K562 (cell line): ENCODE results near the gene WSCD2. TPM values are rescaled to one million over a fixed set of nuclear protein-coding genes. Genes with fewer than 3 reads are reported as not detected.

Experiments used
- ARID4B ChIP-seq: sonication (generic); formaldehyde crosslinking; IDR thresholded peaks from 2 replicates; pipeline ENCODE4 v1.8.0; 2022; ENCODE audit warnings: mild to moderate bottlenecking, missing genetic modification reagents
- ARNT ChIP-seq, 2 experiments: fragments of 450-650 bp; IDR thresholded peaks; 2 replicates each; pipeline ENCODE4 v1.6.1; 2016; ENCODE audit warnings: mild to moderate bottlenecking in 1 of 2
- CTCF ChIP-seq, 3 experiments: IDR thresholded peaks in 2 of 3; conservative IDR thresholded peaks in 1 of 3; 2 replicates each; pipeline ENCODE4 v1.5.1; 2011 to 2012; ENCODE audit warnings: low read length in 3 of 3, mild to moderate bottlenecking in 3 of 3, control low read depth in 2 of 3, improper control_type of control experiment in 1 of 3, inconsistent platforms in 1 of 3, low read depth in 1 of 3, mixed read lengths in 1 of 3, moderate library complexity in 1 of 3; ENCODE audit not compliant: insufficient read depth in 2 of 3
- DPF2 ChIP-seq: fragments of 450-650 bp; IDR thresholded peaks from 2 replicates; pipeline ENCODE4 v1.6.1; 2016
- FOXP1 ChIP-seq: sonication (generic); formaldehyde crosslinking; IDR thresholded peaks from 2 replicates; pipeline ENCODE4 v1.8.0; 2022; ENCODE audit warnings: mild to moderate bottlenecking, missing genetic modification reagents
- GATAD2A ChIP-seq: fragments of 450-650 bp; IDR thresholded peaks from 2 replicates; pipeline ENCODE4 v1.6.1; 2017
- HDAC1 ChIP-seq, 2 experiments: fragments of 450-650 bp; IDR thresholded peaks; 2 replicates each; pipeline ENCODE4 v1.6.1; 2016 to 2017; ENCODE audit warnings: inconsistent platforms in 1 of 2, mild to moderate bottlenecking in 1 of 2, moderate library complexity in 1 of 2
- HDAC2 ChIP-seq: fragments of 450-650 bp; IDR thresholded peaks from 2 replicates; pipeline ENCODE4 v1.6.1; 2016; ENCODE audit warnings: mild to moderate bottlenecking
- HOXB6 ChIP-seq: fragments of 250-450 bp; sonication (Bioruptor Pico); IDR thresholded peaks from 2 replicates; pipeline ENCODE4 v1.5.1; 2022; ENCODE audit warnings: mild to moderate bottlenecking, borderline replicate concordance
- LEF1 ChIP-seq: fragments of 450-650 bp; IDR thresholded peaks from 2 replicates; pipeline ENCODE4 v1.6.1; 2016; ENCODE audit warnings: mild to moderate bottlenecking
- NR2C1 ChIP-seq, 2 experiments: fragments of 450-650 bp; IDR thresholded peaks; 2 replicates each; pipeline ENCODE4 v1.6.1; 2017; ENCODE audit warnings: mild to moderate bottlenecking in 2 of 2, antibody characterized with exemption in 1 of 2, inconsistent platforms in 1 of 2, missing compliant biosample characterization in 1 of 2, missing genetic modification characterization in 1 of 2
- NR2C2 ChIP-seq, 2 experiments: fragments of 200-800 bp in 1 of 2; sonication (Bioruptor generic) in 1 of 2; sonication (generic) in 1 of 2; formaldehyde crosslinking in 1 of 2; IDR thresholded peaks; 2 replicates each; pipeline versions ENCODE4 v1.6.1 to v1.8.0; 2016 to 2022; ENCODE audit warnings: mild to moderate bottlenecking in 1 of 2, missing compliant biosample characterization in 1 of 2, missing genetic modification characterization in 1 of 2, missing genetic modification reagents in 1 of 2
- PML ChIP-seq: IDR thresholded peaks from 2 replicates; pipeline ENCODE4 v1.6.1; 2012; ENCODE audit warnings: low read length, inconsistent platforms
- SMAD3 ChIP-seq: fragments of 450-650 bp; formaldehyde crosslinking; conservative IDR thresholded peaks from 2 replicates; pipeline ENCODE4 v1.4.0; 2020; ENCODE audit warnings: mild to moderate bottlenecking
- ZBTB8A ChIP-seq: fragments of 450-650 bp; IDR thresholded peaks from 2 replicates; pipeline ENCODE4 v1.6.1; 2018; ENCODE audit warnings: mild to moderate bottlenecking, moderate library complexity; ENCODE audit not compliant: partially characterized antibody
- polyA plus RNA-seq, 8 experiments: library from polyadenylated mRNA; depleted of rRNA in 4 of 8; stranded (reverse) in 5 of 8; unstranded in 3 of 8; fragments of >200 nt; fragmentation: Nextera tagmentation in 2 of 8; fragmentation: Illumina TruSeq in 1 of 8; extraction: Ambion mirVana in 2 of 8; extraction: Trizol in 1 of 8; gene quantifications; 2 replicates each; pipeline versions ENCODE4 v1.2.1 to v1.2.3, GENCODE V29; 2011 to 2014; ENCODE audit warnings: inconsistent platforms in 1 of 8, missing spikeins in 1 of 8
- total RNA-seq, 7 experiments: library from RNA; depleted of rRNA in 6 of 7; stranded (reverse); fragments of >200 nt in 6 of 7; fragmentation: Illumina TruSeq in 2 of 7; extraction: Trizol in 2 of 7; gene quantifications; 2 replicates each; pipeline versions ENCODE4 v1.2.1 to v1.2.3, GENCODE V29; 2011 to 2021; ENCODE audit warnings: low replicate concordance in 1 of 7
- TF ChIP-seq, protein P1 (sequence below), 3 experiments: fragments of 200-800 bp in 1 of 3; fragments of 250-450 bp in 1 of 3; fragments of 450-650 bp in 1 of 3; sonication (Bioruptor Pico) in 1 of 3; sonication (Bioruptor generic) in 1 of 3; formaldehyde crosslinking in 1 of 3; IDR thresholded peaks; 2 replicates each; pipeline versions ENCODE4 v1.6.1 to v1.8.0; 2016 to 2022; ENCODE audit warnings: mild to moderate bottlenecking in 2 of 3, missing genetic modification characterization in 2 of 3, missing compliant biosample characterization in 1 of 3, moderate library complexity in 1 of 3

The WSCD2 gene
- total and polyA plus RNA-seq, 9 of the 15 experiments (the other 6 are each of a cell fraction or from before 2014, with no cell fraction given), result 0.72 to 14.1 (median 4.0) TPM

DNA sequence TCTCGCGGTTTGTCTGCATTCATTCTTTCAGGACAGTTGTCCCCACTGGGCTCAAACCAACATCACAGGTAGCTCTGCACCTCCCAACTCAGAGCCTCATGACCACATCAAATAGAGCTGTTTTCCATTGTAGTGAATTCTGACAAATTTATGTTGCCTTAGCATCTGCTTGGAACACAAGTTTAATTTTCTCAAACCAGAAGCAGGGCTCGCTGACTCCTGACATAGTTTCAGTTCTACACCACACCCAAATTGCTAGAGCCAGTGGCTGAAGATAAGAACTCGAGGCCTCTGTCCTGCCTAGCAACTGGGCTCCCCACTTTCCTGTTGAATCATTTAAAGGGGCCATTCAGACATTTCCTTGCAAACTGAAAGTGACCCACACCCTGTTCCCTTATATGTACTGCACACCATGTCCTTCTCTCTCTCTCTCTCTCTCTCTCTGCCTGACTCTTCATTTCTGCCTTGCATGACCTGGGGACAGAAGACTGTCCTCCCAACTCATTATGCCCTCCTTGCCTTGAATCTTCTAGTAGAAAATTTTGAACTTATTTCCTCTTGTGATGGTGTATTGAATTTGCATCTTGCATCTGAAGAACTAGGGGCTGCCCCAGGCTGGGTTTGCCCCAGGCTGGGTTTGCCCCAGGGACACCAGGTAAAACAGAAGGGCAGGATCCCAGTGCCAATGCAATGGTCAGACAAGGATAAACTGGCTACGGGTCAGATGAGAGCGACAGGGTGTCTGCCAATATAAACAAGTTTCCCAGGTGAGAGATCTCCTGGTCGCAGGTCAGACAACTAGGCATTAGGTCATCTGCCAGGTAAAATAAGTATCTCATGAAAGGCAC lies 9.7 kb upstream of the WSCD2 start (continued):
- TF ChIP-seq ZBTB8A, result no peak
- peak; percentile 51; the same call in 1 of the 2 replicates for TF ChIP-seq HDAC2
- peak; percentile 86 for TF ChIP-seq DPF2
- TF ChIP-seq GATAD2A, result peak; percentile 50; the same call in 1 of the 2 replicates
- TF ChIP-seq LEF1, result peak; percentile 74; the same call in 1 of the 2 replicates
- peak in 1 of 2 experiments; percentile 57; a peak in 2 of 4 replicates for TF ChIP-seq HDAC1 (IDR thresholded peaks at IDR 0.05)
- 0 out of 2 replicates have a peak, but pooled peaks have one; percentile 31 for TF ChIP-seq FOXP1 (CRISPR knock-in tag)
- no peak for TF ChIP-seq NR2C2 (CRISPR knock-in tag; IDR thresholded peaks at IDR 0.05)
- TF ChIP-seq NR2C2 (tag; IDR thresholded peaks at IDR 0.05), result peak; percentile 64
- 0 out of 2 replicates have a peak, but pooled peaks have one; percentile 26 for TF ChIP-seq PML
- TF ChIP-seq, protein P1, sequence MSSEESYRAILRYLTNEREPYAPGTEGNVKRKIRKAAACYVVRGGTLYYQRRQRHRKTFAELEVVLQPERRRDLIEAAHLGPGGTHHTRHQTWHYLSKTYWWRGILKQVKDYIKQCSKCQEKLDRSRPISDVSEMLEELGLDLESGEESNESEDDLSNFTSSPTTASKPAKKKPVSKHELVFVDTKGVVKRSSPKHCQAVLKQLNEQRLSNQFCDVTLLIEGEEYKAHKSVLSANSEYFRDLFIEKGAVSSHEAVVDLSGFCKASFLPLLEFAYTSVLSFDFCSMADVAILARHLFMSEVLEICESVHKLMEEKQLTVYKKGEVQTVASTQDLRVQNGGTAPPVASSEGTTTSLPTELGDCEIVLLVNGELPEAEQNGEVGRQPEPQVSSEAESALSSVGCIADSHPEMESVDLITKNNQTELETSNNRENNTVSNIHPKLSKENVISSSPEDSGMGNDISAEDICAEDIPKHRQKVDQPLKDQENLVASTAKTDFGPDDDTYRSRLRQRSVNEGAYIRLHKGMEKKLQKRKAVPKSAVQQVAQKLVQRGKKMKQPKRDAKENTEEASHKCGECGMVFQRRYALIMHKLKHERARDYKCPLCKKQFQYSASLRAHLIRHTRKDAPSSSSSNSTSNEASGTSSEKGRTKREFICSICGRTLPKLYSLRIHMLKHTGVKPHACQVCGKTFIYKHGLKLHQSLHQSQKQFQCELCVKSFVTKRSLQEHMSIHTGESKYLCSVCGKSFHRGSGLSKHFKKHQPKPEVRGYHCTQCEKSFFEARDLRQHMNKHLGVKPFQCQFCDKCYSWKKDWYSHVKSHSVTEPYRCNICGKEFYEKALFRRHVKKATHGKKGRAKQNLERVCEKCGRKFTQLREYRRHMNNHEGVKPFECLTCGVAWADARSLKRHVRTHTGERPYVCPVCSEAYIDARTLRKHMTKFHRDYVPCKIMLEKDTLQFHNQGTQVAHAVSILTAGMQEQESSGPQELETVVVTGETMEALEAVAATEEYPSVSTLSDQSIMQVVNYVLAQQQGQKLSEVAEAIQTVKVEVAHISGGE (CRISPR knock-in tag; IDR thresholded peaks at IDR 0.05), result no peak
- TF ChIP-seq CTCF (IDR thresholded peaks at IDR 0.05 in 2 of 3, conservative IDR thresholded peaks at IDR 0.05 in 1 of 3; ENCODE audit: insufficient read depth in 2 of 3, low read depth in 1 of 3, low read length in 3 of 3), result peak in 1 of 3 experiments; percentile 14; a peak in 2 of 6 replicates
- no peak; the same call in 1 of the 2 replicates for TF ChIP-seq SMAD3 (CRISPR knock-in tag)
- TF ChIP-seq NR2C1 (IDR thresholded peaks at IDR 0.05), result 0 out of 2 replicates have a peak, but pooled peaks have one; percentile 15
- peak; percentile 56 for TF ChIP-seq NR2C1 (tag; IDR thresholded peaks at IDR 0.05)
- TF ChIP-seq ARID4B (CRISPR knock-in tag), result no peak
- no peak for TF ChIP-seq HOXB6 (CRISPR knock-in tag)
- peak; percentile 44 to 68; a peak in 1 of 4 replicates for TF ChIP-seq ARNT (IDR thresholded peaks at IDR 0.05)
